Natural killer cell (primary cell): ENCODE measurements around the gene RNF43. TPM values are rescaled to one million over a fixed set of nuclear protein-coding genes. Genes with fewer than 3 reads are reported as not detected.

ENCODE experiments used
- ATAC-seq, 3 donors: fragments of 150-1000 bp in 2 of 3; fragments of 200-7000 bp in 1 of 3; cut with Tn5 transposase; 1 replicate in 1 of 3; 2 replicates in 2 of 3; pipeline ENCODE4 v1.10.0; 2021; ENCODE audit warnings: mild to moderate bottlenecking in 2 of 3, moderate library complexity in 2 of 3
- DNase-seq, 2 donors: peaks; one replicate each; pipeline versions ENCODE4 v3.0.0 to v3.0.0-alpha.2; 2013 to 2021; ENCODE audit warnings: mixed read lengths in 1 of 2
- H3K27ac ChIP-seq: one replicate; pipeline ENCODE4 v1.5.1; 2013; ENCODE audit warnings: mild to moderate bottlenecking, low read length
- H3K27me3 ChIP-seq: one replicate; pipeline ENCODE4 v1.6.1; 2013; ENCODE audit warnings: low read length; ENCODE audit not compliant: control insufficient read depth, insufficient read depth
- H3K36me3 ChIP-seq: one replicate; pipeline ENCODE4 v1.6.1; 2013; ENCODE audit warnings: low read length; ENCODE audit not compliant: control insufficient read depth, insufficient read depth
- H3K4me1 ChIP-seq: one replicate; pipeline ENCODE4 v1.6.1; 2013; ENCODE audit warnings: low read length; ENCODE audit not compliant: control insufficient read depth, insufficient read depth
- H3K4me3 ChIP-seq: one replicate; pipeline ENCODE4 v1.5.1; 2013; ENCODE audit warnings: low read length
- H3K9me3 ChIP-seq: one replicate; pipeline ENCODE4 v1.6.1; 2013; ENCODE audit warnings: low read length; ENCODE audit not compliant: control insufficient read depth, insufficient read depth
- H3K27ac Mint-ChIP-seq, 2 donors: one replicate each; pipeline ENCODE4 v1.8.0; 2022; ENCODE audit warnings: mild to moderate bottlenecking in 2 of 2, mixed read lengths in 2 of 2, moderate library complexity in 1 of 2
- H3K27me3 Mint-ChIP-seq, 2 donors: one replicate each; pipeline ENCODE4 v1.8.0; 2022; ENCODE audit warnings: low read depth in 2 of 2, mixed read lengths in 2 of 2
- H3K36me3 Mint-ChIP-seq: one replicate; pipeline ENCODE4 v1.8.0; 2022; ENCODE audit warnings: mixed read lengths
- H3K4me1 Mint-ChIP-seq, 2 donors: one replicate each; pipeline ENCODE4 v1.8.0; 2022; ENCODE audit warnings: mixed read lengths in 2 of 2
- H3K4me3 Mint-ChIP-seq: one replicate; pipeline ENCODE4 v1.8.0; 2022; ENCODE audit warnings: mild to moderate bottlenecking, moderate library complexity, mixed read lengths
- H3K9me3 Mint-ChIP-seq, 2 donors: one replicate each; pipeline ENCODE4 v1.8.0; 2022; ENCODE audit warnings: mixed read lengths in 2 of 2
- WGBS: methylation state at CpG from one replicate; pipeline ENCODE4 v1.1.7; 2013; ENCODE audit warnings: missing lambda C conversion rate; ENCODE audit not compliant: insufficient coverage; 5-methylcytosine and 5-hydroxymethylcytosine counted together
- intact Hi-C: fragments of 100-400 bp; cut with micrococcal nuclease; formaldehyde crosslinking; loops from one replicate; pipeline ENCODE4 v1.14.2; 2022
- total RNA-seq, 4 donors: library from RNA; stranded (reverse); fragments of 120-200 nt in 1 of 4; gene quantifications; one replicate each; pipeline versions ENCODE4 v1.2.3 to v1.2.4, GENCODE V29; 2013 to 2022
- TF ChIP-seq, protein P1 (sequence below): fragments of 200-600 bp; IDR thresholded peaks from one replicate; pipeline ENCODE4 v1.8.0; 2022; ENCODE audit warnings: antibody characterized with exemption

Gene RNF43
- total RNA-seq, 3 donors from 2014 or later (not counting 1 experiment from before 2014, with no cell fraction given), result 0.95 to 1.1 (median 1.0) TPM

DNA sequence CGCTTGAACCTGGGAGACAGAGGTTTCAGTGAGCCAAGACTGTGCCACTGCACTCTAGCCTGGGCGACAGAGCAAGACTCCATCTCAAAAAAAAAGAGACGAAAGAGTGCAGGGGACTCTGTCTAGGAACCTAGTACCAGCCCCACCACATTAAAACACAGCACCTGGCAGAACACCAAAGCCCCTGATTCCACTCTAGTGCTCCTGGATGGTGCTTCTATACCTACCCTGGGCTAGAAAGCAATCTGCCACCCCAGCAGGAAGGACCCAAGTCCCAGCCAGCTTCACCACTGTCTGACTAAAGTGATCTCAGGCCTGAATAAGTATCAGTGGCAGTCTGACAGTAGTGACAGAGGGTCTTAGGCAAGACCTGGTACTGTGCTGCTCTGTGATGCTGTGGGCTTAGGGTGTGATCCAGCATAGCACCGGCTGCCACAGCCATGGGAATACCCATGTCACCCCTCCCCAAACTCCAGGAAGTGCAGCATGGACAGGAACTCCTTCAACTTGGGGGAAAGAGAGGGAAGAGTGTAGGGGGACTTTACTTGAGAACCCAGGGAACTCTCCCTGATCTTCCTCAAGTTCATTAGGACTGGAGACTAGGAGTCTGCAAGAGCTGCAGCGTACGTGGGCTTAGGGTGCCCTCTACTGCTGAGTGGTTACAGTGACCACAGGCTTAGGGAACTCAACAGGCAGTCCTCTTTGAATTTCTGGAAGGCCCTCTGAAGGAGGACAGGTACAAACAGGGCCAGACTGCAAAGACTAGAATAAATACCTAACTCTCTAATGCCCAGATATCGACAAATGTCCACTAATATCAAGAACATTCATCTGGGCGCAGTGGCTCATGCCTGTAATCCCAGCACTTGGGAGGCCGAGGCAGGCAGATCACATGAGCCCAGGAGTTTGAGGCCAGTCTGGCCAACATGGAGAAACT lies 30.0 kb upstream of the RNF43 start:
- Histone ChIP-seq H3K4me3 (no peak overlapping the region), H3K36me3 (no peaks in the 10 kb centered on the region), H3K27me3 (no peaks in the 10 kb centered on the region), H3K27ac (no peak overlapping the region), H3K4me1 (no peaks in the 10 kb centered on the region), H3K9me3 (no peaks in the 10 kb centered on the region)
- intact Hi-C loops, result loop anchor here (1.0 to 5.0 kb wide), 3 partner anchors 130 to 200 kb away; no protein-coding TSS in a partner anchor
- WGBS, result 90% methylated on average over 8 of the region's 9 CpGs
- ATAC-seq (peak; percentile 77 to 94 (median 89)), DNase-seq (peak; percentile 56 to 80)
- H3K4me1 Mint-ChIP-seq, result peaks cover 5% of the 10 kb centered on the region in 2 donors
- H3K36me3 Mint-ChIP-seq, result no peaks in the 10 kb centered on the region
- no peaks in the 10 kb centered on the region for H3K27me3 Mint-ChIP-seq
- H3K9me3 Mint-ChIP-seq, result no peaks in the 10 kb centered on the region
- TF ChIP-seq, protein P1, sequence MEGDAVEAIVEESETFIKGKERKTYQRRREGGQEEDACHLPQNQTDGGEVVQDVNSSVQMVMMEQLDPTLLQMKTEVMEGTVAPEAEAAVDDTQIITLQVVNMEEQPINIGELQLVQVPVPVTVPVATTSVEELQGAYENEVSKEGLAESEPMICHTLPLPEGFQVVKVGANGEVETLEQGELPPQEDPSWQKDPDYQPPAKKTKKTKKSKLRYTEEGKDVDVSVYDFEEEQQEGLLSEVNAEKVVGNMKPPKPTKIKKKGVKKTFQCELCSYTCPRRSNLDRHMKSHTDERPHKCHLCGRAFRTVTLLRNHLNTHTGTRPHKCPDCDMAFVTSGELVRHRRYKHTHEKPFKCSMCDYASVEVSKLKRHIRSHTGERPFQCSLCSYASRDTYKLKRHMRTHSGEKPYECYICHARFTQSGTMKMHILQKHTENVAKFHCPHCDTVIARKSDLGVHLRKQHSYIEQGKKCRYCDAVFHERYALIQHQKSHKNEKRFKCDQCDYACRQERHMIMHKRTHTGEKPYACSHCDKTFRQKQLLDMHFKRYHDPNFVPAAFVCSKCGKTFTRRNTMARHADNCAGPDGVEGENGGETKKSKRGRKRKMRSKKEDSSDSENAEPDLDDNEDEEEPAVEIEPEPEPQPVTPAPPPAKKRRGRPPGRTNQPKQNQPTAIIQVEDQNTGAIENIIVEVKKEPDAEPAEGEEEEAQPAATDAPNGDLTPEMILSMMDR, result peak; percentile 77
- no peak overlapping the region for H3K4me3 Mint-ChIP-seq
- no peak overlapping the region for H3K27ac Mint-ChIP-seq

DNA sequence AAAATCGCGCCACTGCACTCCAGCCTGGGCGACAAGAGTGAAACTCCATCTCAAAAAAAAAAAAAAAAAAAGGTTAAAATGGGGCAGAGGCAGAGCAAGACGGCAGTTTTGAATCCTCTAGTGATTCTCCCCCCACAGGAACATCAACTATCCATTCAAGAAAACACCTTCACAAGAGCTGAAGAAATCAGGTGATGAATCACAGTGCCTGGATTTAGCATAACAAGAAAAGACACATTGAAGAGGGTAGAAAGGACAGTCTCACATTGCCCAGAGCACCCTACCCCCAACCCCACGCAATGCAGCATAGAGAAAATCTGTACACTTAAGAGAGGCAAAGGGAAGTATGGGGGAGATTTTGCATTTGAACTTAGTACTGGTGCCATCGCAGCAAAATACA lies 28.8 kb upstream of the RNF43 start:
- Mint-ChIP-seq H3K4me1 (peaks cover 5% of the 10 kb centered on the region in 2 donors), H3K9me3 (no peaks in the 10 kb centered on the region), H3K27ac (no peak overlapping the region), H3K4me3 (no peak overlapping the region), H3K27me3 (no peaks in the 10 kb centered on the region), H3K36me3 (no peaks in the 10 kb centered on the region)
- ATAC-seq (no peak), DNase-seq (no peak)
- no peaks in the 10 kb centered on the region for H3K36me3 ChIP-seq
- H3K27ac ChIP-seq, result no peak overlapping the region
- H3K27me3 ChIP-seq, result no peaks in the 10 kb centered on the region
- H3K9me3 ChIP-seq, result no peaks in the 10 kb centered on the region
- H3K4me1 ChIP-seq, result no peaks in the 10 kb centered on the region
- TF ChIP-seq, protein P1, result no peak
- 100% methylated on average over 4 of the region's 6 CpGs for WGBS
- no peak overlapping the region for H3K4me3 ChIP-seq
- intact Hi-C loops, result loop anchor here (5.0 kb wide), 1 partner anchor 199 kb away; no protein-coding TSS in a partner anchor

DNA sequence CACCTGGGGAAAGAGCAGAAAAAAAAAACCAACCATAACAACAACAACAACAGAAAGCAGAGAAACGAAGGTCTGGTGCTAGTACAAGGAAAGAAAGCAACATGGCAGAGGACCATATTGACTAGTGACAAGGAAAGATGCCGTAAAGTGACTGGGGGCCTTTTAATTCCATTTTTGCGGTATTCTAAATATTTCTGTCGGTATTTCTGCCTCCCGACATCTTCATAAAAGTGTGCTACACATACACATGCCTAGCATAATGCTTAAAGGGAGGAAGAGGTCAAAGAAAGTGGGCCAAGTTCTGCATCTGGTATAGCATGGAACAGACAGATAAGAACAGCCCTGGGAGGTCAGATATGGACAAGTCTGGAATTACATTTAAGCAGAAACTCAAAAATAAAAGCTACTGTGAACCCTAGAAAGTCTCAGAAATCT lies 19.5 kb upstream of the RNF43 start:
- Mint-ChIP-seq H3K36me3 (no peaks in the 10 kb centered on the region), H3K27me3 (no peaks in the 10 kb centered on the region), H3K27ac (no peak overlapping the region), H3K4me3 (no peak overlapping the region), H3K4me1 (no peaks in the 10 kb centered on the region), H3K9me3 (no peaks in the 10 kb centered on the region)
- Histone ChIP-seq H3K27me3 (no peaks in the 10 kb centered on the region), H3K4me3 (no peak overlapping the region), H3K27ac (no peak overlapping the region), H3K4me1 (no peaks in the 10 kb centered on the region), H3K9me3 (no peaks in the 10 kb centered on the region), H3K36me3 (no peaks in the 10 kb centered on the region)
- intact Hi-C loops, result no loop called here
- 41% methylated on average over 2 of the region's 5 CpGs for WGBS
- DNase-seq (no peak), ATAC-seq (no peak)
- TF ChIP-seq, protein P1, result no peak
